Omental fat pad (tissue), 4 donors: ENCODE data around the gene TJAP1. TPM values are rescaled to one million over a fixed set of nuclear protein-coding genes. Genes with fewer than 3 reads are reported as not detected.
A peak's percentile ranks its signal among the peaks of the same experiment; 100 is the strongest.
"Not testable (repeated sequence)": the region's sequence is repeated elsewhere in the genome, so short reads cannot be mapped to it uniquely, and the experiment has no call there.

Source experiments
- ATAC-seq: fragments of 150-250 bp; one replicate; pipeline ENCODE4 v1.9.1; 2016; ENCODE audit warnings: mild to moderate bottlenecking, moderate library complexity; ENCODE audit not compliant: low FRiP score
- DNase-seq: peaks from one replicate; pipeline ENCODE4 v3.0.0-alpha.2; 2019; ENCODE audit warnings: low spot score
- CTCF ChIP-seq, 3 donors: fragments of 450-650 bp; IDR thresholded peaks; one replicate each; pipeline ENCODE4 v1.5.1; 2016 to 2017; ENCODE audit warnings: antibody characterized with exemption in 3 of 3, mild to moderate bottlenecking in 3 of 3, moderate library complexity in 2 of 3
- total RNA-seq, 4 donors: library from RNA; depleted of rRNA; stranded (reverse); fragments of >200 nt; gene quantifications; one replicate each; pipeline ENCODE4 v1.1.0, GENCODE V29; 2016

TJAP1 gene
- total RNA-seq, 4 donors from 2014 or later = 12.6 to 23.5 (median 15.7) TPM

- TF ChIP-seq CTCF (IDR thresholded peaks at IDR 0.05) = no peak
- no peak for ATAC-seq
- no peak for DNase-seq
Measured at GRCh38 chr6:43495409-43495941, 18.1 kb downstream of the TJAP1 start.

- no peak for DNase-seq
- TF ChIP-seq CTCF (IDR thresholded peaks at IDR 0.05) = no peak
Measured at GRCh38 chr6:43496370-43497128, 19.2 kb downstream of the TJAP1 start.

GRCh38 chr6:43497129-43497396 lies 19.7 kb downstream of the TJAP1 start:
- DNase-seq = no peak
- TF ChIP-seq CTCF (IDR thresholded peaks at IDR 0.05) = no peak
- ATAC-seq = no peak

More at GRCh38 chr6:43496370-43497128, 19.2 kb downstream of the TJAP1 start:
- ATAC-seq = peak; percentile 26

- no peak for TF ChIP-seq CTCF (IDR thresholded peaks at IDR 0.05)
- no peak for DNase-seq
- ATAC-seq = no peak
Measured at GRCh38 chr6:43497689-43498088, 20.3 kb downstream of the TJAP1 start.

GRCh38 chr6:43498291-43498690 lies 20.9 kb downstream of the TJAP1 start:
- not testable (repeated sequence) for ATAC-seq, DNase-seq

GRCh38 chr6:43499028-43499815 lies 21.9 kb downstream of the TJAP1 start:
- ATAC-seq = no peak
- no peak for DNase-seq
- TF ChIP-seq CTCF (IDR thresholded peaks at IDR 0.05) = no peak

GRCh38 chr6:43500921-43501320 lies 23.6 kb downstream of the TJAP1 start:
- TF ChIP-seq CTCF (IDR thresholded peaks at IDR 0.05) = no peak
- DNase-seq = no peak
- ATAC-seq = no peak
